HAP-1 (cell line): ENCODE results near the gene FOXN3.

ENCODE experiments used
- DNase-seq, 2 experiments: peaks; one replicate each; pipeline ENCODE4 v3.0.0-alpha.2; 2016 to 2020; ENCODE audit warnings: low spot score in 2 of 2
- H3K27me3 ChIP-seq: fragments of 250-450 bp; sonication (Bioruptor Pico); 2 replicates; pipeline ENCODE4 v1.5.1; 2020; ENCODE audit warnings: low read depth, mild to moderate bottlenecking, moderate library complexity
- H3K36me3 ChIP-seq: fragments of 250-450 bp; sonication (Bioruptor Pico); replicated peaks from 2 replicates; pipeline ENCODE4 v1.5.1; 2020; ENCODE audit warnings: mild to moderate bottlenecking
- H3K4me1 ChIP-seq: fragments of 250-450 bp; sonication (Bioruptor Pico); 2 replicates; pipeline ENCODE4 v1.5.1; 2020; ENCODE audit warnings: mild to moderate bottlenecking
- H3K4me3 ChIP-seq: fragments of 250-450 bp; sonication (Bioruptor Pico); 2 replicates; pipeline ENCODE4 v1.5.1; 2020; ENCODE audit warnings: mild to moderate bottlenecking, moderate library complexity
- H3K9me3 ChIP-seq: fragments of 250-450 bp; sonication (Bioruptor Pico); 2 replicates; pipeline ENCODE4 v1.5.1; 2020; ENCODE audit warnings: mild to moderate bottlenecking, moderate library complexity
- in situ Hi-C: fragments of 300-500 bp; cut with MboI; formaldehyde crosslinking; loops from 3 replicates; pipeline ENCODE4 v1.14.3; 2020; ENCODE audit warnings: low sequenced_read_pairs, inconsistent platforms, mixed read lengths

The FOXN3 gene

GRCh38 chr14:89444044-89444443 is 27.0 kb upstream of the FOXN3 start:
- Histone ChIP-seq H3K9me3 (no peaks in the 10 kb centered on the region), H3K4me3 (no peak overlapping the region), H3K36me3 (no peaks in the 10 kb centered on the region), H3K27me3 (no peaks in the 10 kb centered on the region), H3K4me1 (peaks cover 11% of the 10 kb centered on the region)
- in situ Hi-C loops, result no loop called here
- no peak for DNase-seq

GRCh38 chr14:89443042-89443629 is 26.1 kb upstream of the FOXN3 start:
- no peak overlapping the region for H3K4me3 ChIP-seq
- no peaks in the 10 kb centered on the region for H3K9me3 ChIP-seq
- H3K27me3 ChIP-seq, result no peaks in the 10 kb centered on the region
- H3K4me1 ChIP-seq, result peaks cover 11% of the 10 kb centered on the region
- H3K36me3 ChIP-seq, result no peaks in the 10 kb centered on the region
- in situ Hi-C loops, result no loop called here
- DNase-seq, result no peak

GRCh38 chr14:89442280-89442679 is 25.2 kb upstream of the FOXN3 start:
- H3K9me3 ChIP-seq, result no peaks in the 10 kb centered on the region
- no peaks in the 10 kb centered on the region for H3K36me3 ChIP-seq
- in situ Hi-C loops, result no loop called here
- no peaks in the 10 kb centered on the region for H3K27me3 ChIP-seq
- no peak overlapping the region for H3K4me3 ChIP-seq
- H3K4me1 ChIP-seq, result peaks cover 11% of the 10 kb centered on the region
- DNase-seq, result no peak

- H3K4me3 ChIP-seq, result no peak overlapping the region
- no peaks in the 10 kb centered on the region for H3K9me3 ChIP-seq
- peaks cover 11% of the 10 kb centered on the region for H3K4me1 ChIP-seq
- DNase-seq, result peak; percentile 41 to 68
- H3K27me3 ChIP-seq, result no peaks in the 10 kb centered on the region
- no peaks in the 10 kb centered on the region for H3K36me3 ChIP-seq
- in situ Hi-C loops, result no loop called here
These were observed 24.2 kb upstream of the FOXN3 start for GRCh38 chr14:89440986-89441909.

- in situ Hi-C loops, result no loop called here
- H3K27me3 ChIP-seq, result no peaks in the 10 kb centered on the region
- H3K4me3 ChIP-seq, result no peak overlapping the region
- no peaks in the 10 kb centered on the region for H3K9me3 ChIP-seq
- no peak for DNase-seq
- H3K36me3 ChIP-seq, result no peaks in the 10 kb centered on the region
- H3K4me1 ChIP-seq, result peaks cover 12% of the 10 kb centered on the region
These were observed 19.0 kb upstream of the FOXN3 start for GRCh38 chr14:89435892-89436656.

- no peak for DNase-seq
- in situ Hi-C loops, result no loop called here
- H3K36me3 ChIP-seq, result no peaks in the 10 kb centered on the region
- no peaks in the 10 kb centered on the region for H3K9me3 ChIP-seq
- H3K4me3 ChIP-seq, result no peak overlapping the region
- H3K27me3 ChIP-seq, result no peaks in the 10 kb centered on the region
- H3K4me1 ChIP-seq, result peaks cover 9% of the 10 kb centered on the region
These were observed 18.5 kb upstream of the FOXN3 start for GRCh38 chr14:89435492-89435891.

- Histone ChIP-seq H3K9me3 (no peaks in the 10 kb centered on the region), H3K27me3 (no peaks in the 10 kb centered on the region), H3K4me3 (no peak overlapping the region), H3K36me3 (no peaks in the 10 kb centered on the region), H3K4me1 (peaks cover 26% of the 10 kb centered on the region)
- peak; percentile 61 to 64 for DNase-seq
- in situ Hi-C loops, result no loop called here
These were observed 15.2 kb upstream of the FOXN3 start for GRCh38 chr14:89432226-89432625.

GRCh38 chr14:89430391-89431236 is 13.6 kb upstream of the FOXN3 start:
- DNase-seq, result no peak
- H3K27me3 ChIP-seq, result no peaks in the 10 kb centered on the region
- in situ Hi-C loops, result no loop called here
- no peak overlapping the region for H3K4me3 ChIP-seq
- H3K9me3 ChIP-seq, result no peaks in the 10 kb centered on the region
- peaks cover 26% of the 10 kb centered on the region for H3K4me1 ChIP-seq
- H3K36me3 ChIP-seq, result no peaks in the 10 kb centered on the region

GRCh38 chr14:89429199-89430181 is 12.5 kb upstream of the FOXN3 start:
- peaks cover 26% of the 10 kb centered on the region for H3K4me1 ChIP-seq
- H3K4me3 ChIP-seq, result no peak overlapping the region

GRCh38 chr14:89428546-89429198 is 11.6 kb upstream of the FOXN3 start:
- Histone ChIP-seq H3K4me3 (no peak overlapping the region), H3K36me3 (no peaks in the 10 kb centered on the region), H3K27me3 (no peaks in the 10 kb centered on the region), H3K4me1 (peaks cover 33% of the 10 kb centered on the region), H3K9me3 (no peaks in the 10 kb centered on the region)
- DNase-seq, result peak in 1 of 2 experiments; percentile 64
- in situ Hi-C loops, result no loop called here

More at GRCh38 chr14:89429199-89430181, 12.5 kb upstream of the FOXN3 start:
- H3K9me3 ChIP-seq, result no peaks in the 10 kb centered on the region
- H3K36me3 ChIP-seq, result no peaks in the 10 kb centered on the region
- peak; percentile 75 to 90 for DNase-seq
- no peaks in the 10 kb centered on the region for H3K27me3 ChIP-seq
- in situ Hi-C loops, result no loop called here

- H3K4me1 ChIP-seq, result peaks cover 37% of the 10 kb centered on the region
- H3K36me3 ChIP-seq, result no peaks in the 10 kb centered on the region
- in situ Hi-C loops, result no loop called here
- DNase-seq, result no peak
- H3K9me3 ChIP-seq, result no peaks in the 10 kb centered on the region
- H3K4me3 ChIP-seq, result no peak overlapping the region
- H3K27me3 ChIP-seq, result no peaks in the 10 kb centered on the region
These were observed 11.1 kb upstream of the FOXN3 start for GRCh38 chr14:89428173-89428523.
